Mesenchymal stem cell (in vitro differentiated cells and primary cell): ENCODE data around the gene PLD3.

Source experiments
- DNase-seq: peaks from one replicate; pipeline ENCODE4 v3.0.0-alpha.2; 2013
- H2AFZ ChIP-seq: one replicate; pipeline ENCODE4 v1.6.1; 2013; ENCODE audit warnings: low read depth, mild to moderate bottlenecking, control low read depth, inconsistent platforms, low read length, moderate library complexity
- H2AK5ac ChIP-seq: 2 replicates; pipeline ENCODE4 v1.6.1; 2013; ENCODE audit warnings: low read length, moderate library complexity, mild to moderate bottlenecking, inconsistent platforms; ENCODE audit not compliant: severe bottlenecking
- H2BK120ac ChIP-seq: one replicate; pipeline ENCODE4 v1.6.1; 2013; ENCODE audit warnings: low read depth, mild to moderate bottlenecking, inconsistent platforms, low read length, moderate library complexity
- H2BK12ac ChIP-seq, 2 experiments: one replicate each; pipeline ENCODE4 v1.6.1; 2013; ENCODE audit warnings: inconsistent platforms in 2 of 2, low read length in 2 of 2, mild to moderate bottlenecking in 2 of 2, moderate library complexity in 2 of 2, control low read depth in 1 of 2
- H2BK15ac ChIP-seq: one replicate; pipeline ENCODE4 v1.6.1; 2013; ENCODE audit warnings: mild to moderate bottlenecking, low read depth, inconsistent platforms; ENCODE audit not compliant: poor library complexity, severe bottlenecking
- H2BK5ac ChIP-seq: 2 replicates; pipeline ENCODE4 v1.6.1; 2013; ENCODE audit warnings: low read depth, mild to moderate bottlenecking, low read length, control low read depth, inconsistent platforms; ENCODE audit not compliant: poor library complexity, severe bottlenecking
- H3K14ac ChIP-seq, 2 experiments: one replicate each; pipeline ENCODE4 v1.6.1; 2013; ENCODE audit warnings: inconsistent platforms in 2 of 2, low read length in 2 of 2, control low read depth in 1 of 2, mild to moderate bottlenecking in 1 of 2, moderate library complexity in 1 of 2
- H3K18ac ChIP-seq, 2 experiments: one replicate each; pipeline ENCODE4 v1.6.1; 2013; ENCODE audit warnings: inconsistent platforms in 2 of 2, low read length in 2 of 2, control low read depth in 1 of 2, low read depth in 1 of 2, mild to moderate bottlenecking in 1 of 2
- H3K23ac ChIP-seq, 2 experiments: one replicate each; pipeline ENCODE4 v1.6.1; 2013; ENCODE audit warnings: inconsistent platforms in 2 of 2, low read length in 2 of 2, mild to moderate bottlenecking in 2 of 2, moderate library complexity in 2 of 2, control low read depth in 1 of 2
- H3K27ac ChIP-seq: 2 replicates; pipeline ENCODE4 v1.5.1; 2013; ENCODE audit warnings: mild to moderate bottlenecking, moderate library complexity, low read length, control low read depth, inconsistent platforms; ENCODE audit not compliant: poor library complexity, severe bottlenecking
- H3K27me3 ChIP-seq, 2 experiments: 2 replicates each; pipeline versions ENCODE4 v1.6.1 to v1.7.0; 2013; ENCODE audit warnings: low read length in 2 of 2, mild to moderate bottlenecking in 2 of 2, moderate library complexity in 2 of 2, control low read depth in 1 of 2, inconsistent platforms in 1 of 2; ENCODE audit not compliant: control insufficient read depth in 1 of 2, insufficient read depth in 1 of 2
- H3K36me3 ChIP-seq, 2 experiments: 2 replicates each; pipeline versions ENCODE4 v1.6.1 to v1.7.0; 2013; ENCODE audit warnings: low read length in 2 of 2, control low read depth in 1 of 2, inconsistent platforms in 1 of 2, low read depth in 1 of 2, mild to moderate bottlenecking in 1 of 2; ENCODE audit not compliant: insufficient read depth in 2 of 2, control insufficient read depth in 1 of 2
- H3K4ac ChIP-seq, 2 experiments: one replicate each; pipeline ENCODE4 v1.6.1; 2013; ENCODE audit warnings: inconsistent platforms in 2 of 2, low read length in 2 of 2, mild to moderate bottlenecking in 2 of 2, moderate library complexity in 2 of 2, control low read depth in 1 of 2, low read depth in 1 of 2
- H3K4me1 ChIP-seq: 2 replicates; pipeline ENCODE4 v1.6.1; 2013; ENCODE audit warnings: low read depth, low read length, control low read depth; ENCODE audit not compliant: control insufficient read depth, insufficient read depth
- H3K4me2 ChIP-seq: 2 replicates; pipeline ENCODE4 v1.6.1; 2013; ENCODE audit warnings: low read length, mild to moderate bottlenecking, inconsistent platforms; ENCODE audit not compliant: poor library complexity, severe bottlenecking
- H3K4me3 ChIP-seq, 2 experiments: 2 replicates each; pipeline versions ENCODE4 v1.5.1 to v1.7.0; 2013; ENCODE audit warnings: low read length in 2 of 2, mild to moderate bottlenecking in 2 of 2, control low read depth in 1 of 2, low read depth in 1 of 2; ENCODE audit not compliant: insufficient read depth in 1 of 2
- H3K79me1 ChIP-seq: replicated peaks from 2 replicates; pipeline ENCODE4 v1.6.1; 2013; ENCODE audit warnings: mild to moderate bottlenecking, control low read depth, low read length, inconsistent platforms; ENCODE audit not compliant: poor library complexity, severe bottlenecking
- H3K9ac ChIP-seq: 2 replicates; pipeline ENCODE4 v1.7.0; 2013; ENCODE audit warnings: mild to moderate bottlenecking, low read length, moderate library complexity
- H3K9me3 ChIP-seq: 2 replicates; pipeline ENCODE4 v1.7.0; 2013; ENCODE audit warnings: mild to moderate bottlenecking, low read length; ENCODE audit not compliant: control insufficient read depth
- H4K8ac ChIP-seq: one replicate; pipeline ENCODE4 v1.6.1; 2013; ENCODE audit warnings: inconsistent platforms, mild to moderate bottlenecking, low read length, moderate library complexity
- H4K91ac ChIP-seq: one replicate; pipeline ENCODE4 v1.6.1; 2013; ENCODE audit warnings: mild to moderate bottlenecking, low read length, inconsistent platforms
- WGBS: methylation state at CpG from one replicate; pipeline ENCODE4 v1.1.7; 2013; ENCODE audit warnings: mixed read lengths; 5-methylcytosine and 5-hydroxymethylcytosine counted together

Gene PLD3

DNA sequence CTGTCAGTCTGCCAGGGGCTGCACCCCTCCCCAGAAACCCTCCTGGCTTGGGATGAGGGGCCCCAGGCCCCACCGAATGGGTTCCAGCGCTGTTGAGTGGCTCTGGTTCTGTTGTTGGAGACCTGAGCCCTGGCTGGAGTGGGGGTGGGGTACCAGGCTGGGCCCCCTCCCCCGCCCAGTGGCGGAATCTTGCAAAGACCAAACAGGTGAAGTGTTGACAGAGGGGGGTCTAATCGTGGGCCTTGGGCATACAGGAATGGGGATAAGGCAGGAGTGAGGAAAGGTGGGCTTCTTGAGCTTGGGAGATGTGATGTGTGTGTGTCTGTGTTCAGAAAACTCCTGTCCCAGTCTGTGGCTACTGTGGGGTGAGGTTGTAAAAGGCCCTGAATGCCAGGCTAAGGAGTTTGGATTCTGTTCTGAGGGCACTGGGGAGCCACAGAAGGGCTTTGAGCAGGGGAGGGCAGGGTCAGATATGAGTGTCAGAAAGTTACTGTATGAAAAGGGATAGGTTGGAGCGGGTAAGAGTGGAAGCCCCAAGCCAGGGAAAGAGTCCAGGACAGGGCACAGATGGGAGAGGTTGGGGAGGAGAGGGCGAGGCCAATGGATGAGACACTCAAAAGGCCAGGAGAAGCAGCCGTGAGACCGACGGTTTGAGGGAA, 41.7 kb downstream of the PLD3 start, which contains the start of gene HIPK4:
Gene HIPK4 (minus strand): TSS at position 98 of the 659 bp plus-strand sequence. CDS start 279 bp downstream, outside the sequence.
- Histone ChIP-seq H3K18ac (no peak within 1 kb of the TSS), H3K36me3 (peaks cover 0 to 2% of the 10 kb centered on the region in 2 experiments), H3K79me1 (no peaks in the 10 kb centered on the region), H4K91ac (peak within 1 kb of the TSS; percentile 35), H2BK15ac (no peak within 1 kb of the TSS), H3K4me3 (no peak within 1 kb of the TSS), H3K9ac (no peak within 1 kb of the TSS), H3K27ac (no peak within 1 kb of the TSS), H3K4me1 (peaks cover 7% of the 10 kb centered on the region), H4K8ac (no peak within 1 kb of the TSS), H3K9me3 (no peaks in the 10 kb centered on the region), H2AK5ac (no peak within 1 kb of the TSS), H3K4ac (no peak within 1 kb of the TSS), H3K23ac (no peak within 1 kb of the TSS), H2BK5ac (no peak within 1 kb of the TSS), H3K27me3 (no peaks in the 10 kb centered on the region), H2AFZ (no peak within 1 kb of the TSS), H3K14ac (no peak within 1 kb of the TSS), H2BK120ac (no peak within 1 kb of the TSS), H3K4me2 (no peak within 1 kb of the TSS), H2BK12ac (no peak within 1 kb of the TSS)
- DNase-seq: no peak
- 89% methylated on average over 10 of the region's 10 CpGs for WGBS

DNA sequence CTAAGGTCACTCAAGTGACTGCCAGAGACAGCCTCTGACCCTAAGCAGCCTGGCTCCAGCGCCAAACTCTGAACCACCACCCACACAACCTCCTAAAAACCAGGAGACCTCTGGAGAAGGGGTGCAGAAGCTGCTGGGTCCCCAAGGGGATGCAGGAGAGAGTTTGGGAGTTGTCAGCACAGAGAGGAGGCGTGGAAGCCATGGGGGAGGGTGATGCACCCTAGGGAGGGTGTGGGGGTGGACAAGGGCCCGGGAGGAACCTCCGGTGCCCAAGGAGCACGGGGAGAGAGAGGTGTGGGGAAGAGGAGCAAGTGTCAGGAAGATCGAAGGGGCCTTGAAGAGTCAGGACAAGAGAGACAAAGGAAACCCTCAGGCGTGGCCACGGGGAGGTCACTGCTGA, 43.6 kb downstream of the PLD3 start:
- Histone ChIP-seq H2BK5ac (no peak overlapping the region), H4K91ac (no peak overlapping the region), H2BK12ac (no peak overlapping the region), H3K27me3 (peaks cover 2 to 10% of the 10 kb centered on the region in 2 experiments), H3K9me3 (no peaks in the 10 kb centered on the region), H3K23ac (no peak overlapping the region), H2AFZ (no peak overlapping the region), H3K27ac (no peak overlapping the region), H3K14ac (no peak overlapping the region), H2AK5ac (no peak overlapping the region), H3K36me3 (peaks cover 0 to 2% of the 10 kb centered on the region in 2 experiments), H3K4ac (no peak overlapping the region), H3K4me1 (peaks cover 7% of the 10 kb centered on the region), H3K4me3 (no peak overlapping the region), H3K79me1 (no peaks in the 10 kb centered on the region), H2BK15ac (no peak overlapping the region), H3K9ac (no peak overlapping the region), H4K8ac (peak overlapping the region; percentile 7), H3K4me2 (no peak overlapping the region), H3K18ac (no peak overlapping the region), H2BK120ac (no peak overlapping the region)
- no peak for DNase-seq
- 84% methylated on average over 8 of the region's 8 CpGs for WGBS

DNA sequence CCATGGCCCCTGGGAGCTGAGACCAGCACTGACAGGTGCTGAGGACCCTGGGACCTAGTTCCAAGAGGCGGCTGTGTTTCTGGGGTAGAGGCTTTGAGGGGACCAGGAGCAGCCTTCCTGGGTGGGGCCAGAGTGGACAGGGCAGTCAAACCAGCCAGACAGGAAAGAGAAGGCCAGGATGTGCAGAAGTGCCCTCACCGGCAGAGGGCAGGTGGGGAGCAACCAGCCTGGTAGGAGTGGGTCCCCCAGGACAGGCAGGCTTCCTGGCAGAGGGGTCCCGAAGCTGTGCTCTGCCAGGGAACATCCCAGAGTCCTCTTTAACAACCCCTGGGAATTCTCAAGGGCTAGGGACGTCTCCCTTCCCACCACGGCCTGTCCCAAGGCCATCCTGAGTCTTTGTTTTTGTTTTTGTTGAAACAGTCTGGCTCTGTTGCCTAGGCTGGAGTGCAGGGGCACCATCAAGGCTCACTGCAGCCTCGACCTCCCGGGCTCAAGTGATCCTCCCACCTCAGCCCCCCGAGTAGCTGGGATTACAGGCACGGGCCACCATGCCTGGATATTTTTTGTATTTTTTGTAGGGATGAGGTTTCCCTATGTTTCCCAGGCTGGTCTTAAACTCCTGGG, 44.5 kb downstream of the PLD3 start:
- Histone ChIP-seq H3K9ac (no peak overlapping the region), H2BK12ac (no peak overlapping the region), H3K36me3 (peaks cover 0 to 7% of the 10 kb centered on the region in 2 experiments), H4K91ac (no peak overlapping the region), H3K4me3 (no peak overlapping the region), H2BK120ac (no peak overlapping the region), H2AFZ (no peak overlapping the region), H4K8ac (no peak overlapping the region), H2BK15ac (no peak overlapping the region), H3K23ac (no peak overlapping the region), H3K18ac (no peak overlapping the region), H3K4me1 (peaks cover 7% of the 10 kb centered on the region), H3K27me3 (peaks cover 2 to 10% of the 10 kb centered on the region in 2 experiments), H2AK5ac (no peak overlapping the region), H3K14ac (no peak overlapping the region), H3K27ac (no peak overlapping the region), H2BK5ac (no peak overlapping the region), H3K9me3 (no peaks in the 10 kb centered on the region), H3K4ac (no peak overlapping the region), H3K79me1 (no peaks in the 10 kb centered on the region), H3K4me2 (no peak overlapping the region)
- DNase-seq: no peak
- 66% methylated on average over 9 of the region's 9 CpGs for WGBS

DNA sequence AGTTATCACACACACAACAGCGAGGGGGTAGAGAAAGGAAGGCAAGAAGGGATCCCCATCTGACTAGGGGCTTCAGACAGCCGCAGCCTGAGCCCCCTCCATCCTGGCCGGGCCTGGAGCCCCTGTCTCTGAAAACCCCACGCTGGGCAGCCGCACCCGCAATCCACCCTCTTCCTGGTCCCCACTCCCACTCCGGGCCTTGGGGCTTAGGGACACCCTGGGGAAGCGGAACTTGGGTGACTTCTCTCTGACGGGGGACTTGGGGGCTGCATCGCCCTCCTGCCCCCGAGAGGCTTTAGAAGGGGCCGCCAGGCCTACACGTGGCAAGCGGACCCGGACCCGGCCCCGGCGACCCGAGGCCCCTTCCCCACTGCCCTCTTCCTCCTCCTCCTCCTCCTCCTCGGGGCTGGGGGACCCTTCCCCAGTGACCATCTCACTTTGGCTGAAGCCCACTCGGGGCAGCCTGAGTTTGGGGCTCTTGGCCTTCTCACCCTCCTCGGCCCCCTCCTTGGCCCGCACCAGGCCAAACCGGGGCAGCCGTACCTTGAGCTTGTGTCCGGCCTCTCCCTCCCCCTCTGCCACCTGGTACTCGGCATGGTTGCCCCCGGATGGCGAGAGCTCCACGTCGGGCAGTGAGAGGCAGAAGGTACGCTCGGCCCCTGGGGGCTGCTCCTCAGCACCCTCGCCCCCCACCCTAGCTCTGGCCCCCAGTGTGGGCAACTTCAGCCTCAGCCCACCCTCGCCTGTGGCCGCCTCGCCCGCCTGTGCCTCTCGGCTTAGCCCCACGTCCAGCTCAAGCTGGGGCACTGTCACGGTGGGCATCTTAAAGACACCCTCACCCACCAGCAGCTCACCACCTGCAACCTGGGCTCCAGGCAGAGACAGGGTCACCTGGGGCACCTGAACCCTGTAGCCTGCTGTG, 45.7 kb downstream of the PLD3 start:
- no peak overlapping the region for H3K18ac ChIP-seq
- H3K27ac ChIP-seq: no peak overlapping the region
- no peak overlapping the region for H3K4me2 ChIP-seq
- no peak overlapping the region for H2BK120ac ChIP-seq
- H3K27me3 ChIP-seq: peaks cover 2 to 10% of the 10 kb centered on the region in 2 experiments
- H3K36me3 ChIP-seq: peaks cover 0 to 13% of the 10 kb centered on the region in 2 experiments
- no peak for DNase-seq
- H3K4ac ChIP-seq: no peak overlapping the region
- no peak overlapping the region for H3K23ac ChIP-seq
- H4K91ac ChIP-seq: peak overlapping the region; percentile 30
- H2AFZ ChIP-seq: no peak overlapping the region
- H2BK15ac ChIP-seq: peak overlapping the region; percentile 16
- H3K4me1 ChIP-seq: peaks cover 10% of the 10 kb centered on the region
- H2BK5ac ChIP-seq: no peak overlapping the region
- 92% methylated on average over 41 of the region's 41 CpGs for WGBS
- H2BK12ac ChIP-seq: no peak overlapping the region
- no peaks in the 10 kb centered on the region for H3K79me1 ChIP-seq
- no peak overlapping the region for H3K14ac ChIP-seq
- H2AK5ac ChIP-seq: no peak overlapping the region
- H3K4me3 ChIP-seq: no peak overlapping the region
- H3K9me3 ChIP-seq: no peaks in the 10 kb centered on the region
- H4K8ac ChIP-seq: peak overlapping the region; percentile 36
- H3K9ac ChIP-seq: no peak overlapping the region
